Neutrophil (primary cell): ENCODE data around the gene CAPN13.

ENCODE experiments used
- H3K27ac ChIP-seq: fragments of 200-600 bp; sonication (generic); 2 replicates; pipeline ENCODE4 v1.5.1; 2016; ENCODE audit warnings: mild to moderate bottlenecking, moderate library complexity
- H3K27me3 ChIP-seq: fragments of 200-600 bp; sonication (generic); 2 replicates; pipeline ENCODE4 v1.6.0; 2016; ENCODE audit warnings: mild to moderate bottlenecking
- H3K36me3 ChIP-seq: fragments of 200-600 bp; sonication (generic); 2 replicates; pipeline ENCODE4 v1.5.1; 2017
- H3K4me1 ChIP-seq, 2 experiments: fragments of 200-600 bp in 1 of 2; sonication (generic) in 1 of 2; 1 replicate in 1 of 2; 2 replicates in 1 of 2; pipeline versions ENCODE4 v1.5.1 to v1.6.1; 2013 to 2016; ENCODE audit warnings: low read depth in 1 of 2, low read length in 1 of 2, mild to moderate bottlenecking in 1 of 2, moderate library complexity in 1 of 2; ENCODE audit not compliant: control insufficient read depth in 1 of 2, insufficient read depth in 1 of 2
- H3K4me3 ChIP-seq, 2 experiments: fragments of 200-600 bp in 1 of 2; sonication (generic) in 1 of 2; 1 replicate in 1 of 2; 2 replicates in 1 of 2; pipeline ENCODE4 v1.5.1; 2013 to 2016; ENCODE audit warnings: low read depth in 1 of 2, low read length in 1 of 2, mild to moderate bottlenecking in 1 of 2, moderate library complexity in 1 of 2
- H3K9me3 ChIP-seq: fragments of 200-600 bp; sonication (generic); 2 replicates; pipeline ENCODE4 v1.5.1; 2016
- TF ChIP-seq, protein P1 (sequence below): fragments of 200-600 bp; sonication (generic); IDR thresholded peaks from 2 replicates; pipeline ENCODE4 v1.5.1; 2016; ENCODE audit warnings: antibody characterized with exemption

The CAPN13 gene

DNA sequence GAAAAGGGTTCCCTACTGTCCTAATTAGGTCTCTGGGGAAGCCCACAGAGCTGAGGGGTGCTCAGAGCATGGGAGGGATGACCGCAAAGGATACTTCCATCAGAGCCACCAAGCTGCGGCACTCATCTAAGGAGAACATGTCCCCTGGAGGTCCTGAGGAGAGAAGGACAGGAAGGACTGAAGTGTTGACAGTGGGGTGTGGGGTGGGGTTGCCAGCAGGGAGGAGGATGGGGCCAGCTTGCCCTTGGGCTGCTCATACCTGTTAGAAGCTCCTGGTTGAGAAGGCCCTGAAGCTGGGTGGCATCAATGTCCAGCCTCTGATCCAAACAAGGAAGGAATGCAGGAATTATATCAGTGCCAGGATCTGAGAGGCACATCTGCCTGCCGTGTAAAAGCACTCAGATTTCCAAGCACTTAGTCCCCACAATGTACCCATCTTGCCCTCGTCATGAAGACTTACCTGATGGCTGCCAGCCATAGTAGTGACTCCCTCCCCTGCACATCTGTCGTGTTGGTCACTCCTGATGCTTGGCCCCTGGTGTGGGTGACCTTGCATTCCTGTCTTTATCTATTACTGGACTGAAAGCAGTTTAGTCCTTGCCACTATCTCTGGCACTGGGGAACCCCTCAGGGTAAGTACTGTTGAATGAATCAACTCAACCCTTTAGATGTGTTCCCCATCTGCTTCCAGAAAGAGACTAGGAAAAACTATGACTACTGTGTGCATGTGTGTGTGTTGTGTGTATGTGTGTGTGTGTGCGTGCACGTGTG is 68.9 kb downstream of the CAPN13 start:
- TF ChIP-seq, protein P1, sequence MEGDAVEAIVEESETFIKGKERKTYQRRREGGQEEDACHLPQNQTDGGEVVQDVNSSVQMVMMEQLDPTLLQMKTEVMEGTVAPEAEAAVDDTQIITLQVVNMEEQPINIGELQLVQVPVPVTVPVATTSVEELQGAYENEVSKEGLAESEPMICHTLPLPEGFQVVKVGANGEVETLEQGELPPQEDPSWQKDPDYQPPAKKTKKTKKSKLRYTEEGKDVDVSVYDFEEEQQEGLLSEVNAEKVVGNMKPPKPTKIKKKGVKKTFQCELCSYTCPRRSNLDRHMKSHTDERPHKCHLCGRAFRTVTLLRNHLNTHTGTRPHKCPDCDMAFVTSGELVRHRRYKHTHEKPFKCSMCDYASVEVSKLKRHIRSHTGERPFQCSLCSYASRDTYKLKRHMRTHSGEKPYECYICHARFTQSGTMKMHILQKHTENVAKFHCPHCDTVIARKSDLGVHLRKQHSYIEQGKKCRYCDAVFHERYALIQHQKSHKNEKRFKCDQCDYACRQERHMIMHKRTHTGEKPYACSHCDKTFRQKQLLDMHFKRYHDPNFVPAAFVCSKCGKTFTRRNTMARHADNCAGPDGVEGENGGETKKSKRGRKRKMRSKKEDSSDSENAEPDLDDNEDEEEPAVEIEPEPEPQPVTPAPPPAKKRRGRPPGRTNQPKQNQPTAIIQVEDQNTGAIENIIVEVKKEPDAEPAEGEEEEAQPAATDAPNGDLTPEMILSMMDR = no peak

GRCh38 chr2:30737326-30737610 is 70.0 kb downstream of the CAPN13 start:
- Histone ChIP-seq H3K4me3 (no peak overlapping the region), H3K36me3 (no peaks in the 10 kb centered on the region), H3K9me3 (no peaks in the 10 kb centered on the region), H3K27me3 (peaks cover 37% of the 10 kb centered on the region), H3K4me1 (no peaks in the 10 kb centered on the region), H3K27ac (no peak overlapping the region)
- TF ChIP-seq, protein P1 = no peak

More for the DNA sequence above, 68.9 kb downstream of the CAPN13 start:
- H3K4me3 ChIP-seq = no peak overlapping the region
- H3K9me3 ChIP-seq = no peaks in the 10 kb centered on the region
- H3K4me1 ChIP-seq = no peaks in the 10 kb centered on the region
- no peaks in the 10 kb centered on the region for H3K36me3 ChIP-seq
- H3K27ac ChIP-seq = no peak overlapping the region
- H3K27me3 ChIP-seq = peaks cover 44% of the 10 kb centered on the region

- TF ChIP-seq, protein P1 = no peak
- no peaks in the 10 kb centered on the region for H3K4me1 ChIP-seq
Measured at GRCh38 chr2:30736461-30737325, 70.6 kb downstream of the CAPN13 start.

DNA sequence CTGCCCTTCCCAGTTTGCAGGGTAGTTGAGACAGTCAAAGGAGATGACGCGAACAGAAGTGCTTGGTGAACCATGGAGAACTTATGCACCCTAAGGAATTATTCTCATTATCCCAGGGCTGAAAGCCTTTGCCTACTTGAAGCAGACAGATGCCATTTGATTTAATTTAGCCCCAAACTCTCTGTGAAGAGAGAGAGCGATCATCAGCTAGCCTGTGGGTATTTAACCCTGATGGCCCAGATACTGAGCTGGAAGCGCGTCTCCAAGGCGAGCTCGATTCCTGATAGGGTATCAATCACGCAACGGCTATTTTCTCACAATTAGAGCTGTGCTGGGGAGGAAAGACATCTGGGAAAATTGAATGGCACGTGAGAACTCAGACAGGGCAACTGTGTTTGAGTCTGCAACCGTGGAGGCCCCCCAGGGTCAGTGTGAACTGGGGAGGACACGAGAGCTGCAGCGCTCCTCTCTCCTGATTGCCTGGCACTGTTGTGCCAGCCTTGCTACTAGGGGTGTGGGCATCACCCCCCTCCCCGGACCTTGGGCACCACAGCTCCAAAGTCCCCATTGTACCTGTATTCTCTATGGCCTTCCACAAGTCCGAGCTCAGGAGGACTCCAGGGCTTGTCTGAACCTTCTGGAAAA is 73.2 kb downstream of the CAPN13 start:
- Histone ChIP-seq H3K4me1 (no peaks in the 10 kb centered on the region), H3K9me3 (no peaks in the 10 kb centered on the region), H3K27me3 (peaks cover 38% of the 10 kb centered on the region), H3K27ac (no peak overlapping the region), H3K36me3 (no peaks in the 10 kb centered on the region), H3K4me3 (no peak overlapping the region)
- TF ChIP-seq, protein P1 = no peak

More at GRCh38 chr2:30736461-30737325, 70.6 kb downstream of the CAPN13 start:
- H3K36me3 ChIP-seq = no peaks in the 10 kb centered on the region
- peaks cover 31% of the 10 kb centered on the region for H3K27me3 ChIP-seq
- H3K27ac ChIP-seq = no peak overlapping the region
- no peak overlapping the region for H3K4me3 ChIP-seq
- no peaks in the 10 kb centered on the region for H3K9me3 ChIP-seq

DNA sequence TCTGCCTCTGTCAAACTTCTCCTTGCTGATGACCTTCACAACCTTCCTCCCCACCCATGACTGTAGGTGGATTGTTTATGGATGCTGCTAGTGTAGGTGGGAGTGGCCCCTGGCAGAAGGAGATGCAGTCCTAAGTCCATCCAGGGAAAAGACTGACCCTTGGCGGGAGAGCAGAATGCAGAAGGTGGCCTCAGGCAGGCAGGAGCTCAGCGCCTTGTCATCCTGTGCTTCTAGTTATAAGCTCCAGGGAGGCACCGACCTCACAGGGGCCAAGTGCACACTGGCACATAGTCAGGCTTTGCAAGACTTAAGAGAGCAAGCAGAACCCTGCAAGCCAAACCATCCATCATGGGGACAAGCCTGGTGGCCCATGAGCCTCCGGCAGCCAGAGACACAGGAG is 74.4 kb downstream of the CAPN13 start:
- H3K27ac ChIP-seq = no peak overlapping the region
- H3K27me3 ChIP-seq = peaks cover 41% of the 10 kb centered on the region
- no peak overlapping the region for H3K4me3 ChIP-seq
- TF ChIP-seq, protein P1 = no peak
- H3K36me3 ChIP-seq = no peaks in the 10 kb centered on the region
- H3K4me1 ChIP-seq = no peaks in the 10 kb centered on the region
- no peaks in the 10 kb centered on the region for H3K9me3 ChIP-seq
